Measurements from ENCODE around the gene F2RL1.
"Not testable (repeated sequence)": the region's sequence is repeated elsewhere in the genome, so short reads cannot be mapped to it uniquely, and the experiment has no call there.

- TF ChIP-seq CTCF (conservative IDR thresholded peaks at IDR 0.05; ENCODE audit: low read length); EZH2phosphoT487 (IDR thresholded peaks at IDR 0.05; ENCODE audit: borderline replicate concordance, low read depth, low read length): not testable (repeated sequence)
Observed at GRCh38 chr5:76822105-76822731, 3.4 kb downstream of the F2RL1 start.
